HepG2 (cell line): Measurements from ENCODE around the gene EFHC2. TPM values are rescaled to one million over a fixed set of nuclear protein-coding genes. Genes with fewer than 3 reads are reported as not detected.

Experiments
- ATAC-seq: fragments of 200-7000 bp; cut with Tn5 transposase; 3 replicates; pipeline ENCODE4 v1.9.1; 2020; ENCODE audit warnings: mild to moderate bottlenecking, moderate library complexity
- BruUV-seq: library from RNA; stranded (reverse); fragments of 400-500 nt; replicated peaks from 2 replicates; lab custom pipeline; 2021; lab: Mats Ljungman, UMichigan
- CTCF ChIA-PET: fragments of 300-600 bp; formaldehyde crosslinking; extraction: SDS; loops from one replicate; lab custom pipeline; 2021; ENCODE audit warnings: low total read pairs, inconsistent platforms, low intra/inter-chr PET ratio; lab: Yijun Ruan, JAX
- POLR2A ChIA-PET: fragments of 350-600 bp; sonication (Branson Sonifier 250); formaldehyde crosslinking; loops from one replicate; lab custom pipeline; 2020; ENCODE audit warnings: antibody characterized with exemption, inconsistent platforms; lab: Yijun Ruan, JAX
- DNase-seq: peaks from one replicate; pipeline ENCODE4 v3.0.0-alpha.2; 2015; ENCODE audit warnings: low spot score
- FAIRE-seq: peaks from 3 replicates; lab custom pipeline; 2011; peaks lifted over from hg19 to GRCh38; lab: Jason Lieb, UNC
- H2AFZ ChIP-seq: one replicate; pipeline ENCODE4 v1.6.1; 2011; ENCODE audit warnings: low read length, inconsistent platforms
- H3K27ac ChIP-seq: fragments of 300-600 bp; 3 replicates; pipeline ENCODE4 v1.8.0; 2011; ENCODE audit warnings: mixed run types, mild to moderate bottlenecking, mixed read lengths, low read length, inconsistent platforms; ENCODE audit not compliant: insufficient read depth; ENCODE audit errors: extremely low read length
- H3K27me3 ChIP-seq, 2 experiments: fragments of 200-600 bp in 1 of 2; 2 replicates in 1 of 2; 3 replicates in 1 of 2; pipeline versions ENCODE4 v1.6.0 to v1.8.0; 2011; ENCODE audit warnings: low read length in 2 of 2, mild to moderate bottlenecking in 2 of 2, moderate library complexity in 2 of 2, inconsistent platforms in 1 of 2; ENCODE audit not compliant: insufficient read depth in 2 of 2, control insufficient read depth in 1 of 2
- H3K36me3 ChIP-seq, 2 experiments: fragments of 200-600 bp in 1 of 2; replicated peaks in 1 of 2; 2 replicates in 1 of 2; 3 replicates in 1 of 2; pipeline versions ENCODE4 v1.5.1 to v1.8.0; 2011; ENCODE audit warnings: low read length in 2 of 2, inconsistent platforms in 1 of 2; ENCODE audit not compliant: insufficient read depth in 2 of 2, control insufficient read depth in 1 of 2
- H3K4me1 ChIP-seq: 2 replicates; pipeline ENCODE4 v1.5.1; 2012; ENCODE audit warnings: low read length, inconsistent platforms; ENCODE audit not compliant: insufficient read depth
- H3K4me2 ChIP-seq: 2 replicates; pipeline ENCODE4 v1.6.0; 2011; ENCODE audit warnings: low read depth, low read length, inconsistent platforms
- H3K4me3 ChIP-seq, 3 experiments: fragments of 200-600 bp in 1 of 3; sonication (generic), shearing (Covaris generic) in 1 of 3; replicated peaks in 1 of 3; 2 replicates each; pipeline ENCODE4 v1.5.1; 2011 to 2016; ENCODE audit warnings: low read length in 3 of 3, inconsistent platforms in 2 of 3, low read depth in 2 of 3, mild to moderate bottlenecking in 2 of 3, control low read depth in 1 of 3, mixed read lengths in 1 of 3; ENCODE audit not compliant: insufficient read depth in 1 of 3
- H3K79me2 ChIP-seq: one replicate; pipeline ENCODE4 v1.6.1; 2011; ENCODE audit warnings: low read length, inconsistent platforms; ENCODE audit not compliant: insufficient read depth
- H3K9ac ChIP-seq: 2 replicates; pipeline ENCODE4 v1.6.0; 2011; ENCODE audit warnings: mild to moderate bottlenecking, low read depth, low read length, inconsistent platforms; ENCODE audit not compliant: insufficient read depth
- H3K9me3 ChIP-seq: 2 replicates; pipeline ENCODE4 v1.5.1; 2012; ENCODE audit warnings: mild to moderate bottlenecking, low read length
- H4K20me1 ChIP-seq: 2 replicates; pipeline ENCODE4 v1.6.0; 2011; ENCODE audit warnings: inconsistent platforms, mild to moderate bottlenecking, low read length, moderate library complexity; ENCODE audit not compliant: insufficient read depth
- ARID2 ChIP-seq: sonication (generic); formaldehyde crosslinking; IDR thresholded peaks from 2 replicates; pipeline ENCODE4 v1.8.1; 2022; ENCODE audit warnings: mild to moderate bottlenecking, missing genetic modification reagents, borderline replicate concordance
- CREB1 ChIP-seq, 2 experiments: fragments of 450-650 bp in 1 of 2; IDR thresholded peaks; 2 replicates each; pipeline ENCODE4 v1.6.1; 2016 to 2017; ENCODE audit warnings: control low read depth in 1 of 2, mild to moderate bottlenecking in 1 of 2, missing compliant biosample characterization in 1 of 2, missing genetic modification characterization in 1 of 2
- CTCF ChIP-seq: sonication (generic); formaldehyde crosslinking; IDR thresholded peaks from 2 replicates; pipeline ENCODE4 v1.5.0; 2020; ENCODE audit warnings: mild to moderate bottlenecking, missing genetic modification reagents, moderate library complexity
- DDIT3 ChIP-seq: sonication (generic); formaldehyde crosslinking; IDR thresholded peaks from 2 replicates; pipeline ENCODE4 v1.4.0; 2020; ENCODE audit warnings: mild to moderate bottlenecking, missing genetic modification reagents
- PHF8 ChIP-seq: sonication (generic); formaldehyde crosslinking; IDR thresholded peaks from 2 replicates; pipeline ENCODE4 v1.5.0; 2020; ENCODE audit warnings: missing genetic modification reagents
- SIX1 ChIP-seq: sonication (generic); formaldehyde crosslinking; IDR thresholded peaks from 2 replicates; pipeline ENCODE4 v1.4.0; 2020; ENCODE audit warnings: missing genetic modification reagents, borderline replicate concordance
- ZHX1 ChIP-seq: sonication (generic); formaldehyde crosslinking; IDR thresholded peaks from 2 replicates; pipeline ENCODE4 v1.8.1; 2022; ENCODE audit warnings: low read depth, mild to moderate bottlenecking, missing genetic modification reagents
- ZNF710 ChIP-seq: sonication (generic); formaldehyde crosslinking; IDR thresholded peaks from 2 replicates; pipeline ENCODE4 v1.5.0; 2020; ENCODE audit warnings: mild to moderate bottlenecking, missing genetic modification reagents, borderline replicate concordance
- WGBS: methylation state at CpG from one replicate; pipeline ENCODE4 v1.1.6; 2017; ENCODE audit warnings: low lambda C conversion rate; 5-methylcytosine and 5-hydroxymethylcytosine counted together
- in situ Hi-C: cut with HindIII; loops from 2 replicates; pipeline ENCODE4 v1.10.0; 2017; ENCODE audit warnings: low pct_unique_long_range_greater_than_20kb; ENCODE audit not compliant: extremely low pct_ligation_motif_present
- intact Hi-C: fragments of 100-400 bp; cut with micrococcal nuclease; formaldehyde crosslinking; loops from one replicate; pipeline ENCODE4 v1.10.0; 2022; ENCODE audit not compliant: unreplicated experiment
- polyA plus RNA-seq, 8 experiments: library from polyadenylated mRNA; depleted of rRNA in 3 of 8; stranded (reverse) in 7 of 8; unstranded in 1 of 8; fragments of >200 nt; fragmentation: Illumina TruSeq in 4 of 8; extraction: Trizol in 4 of 8; gene quantifications; 2 replicates each; pipeline versions ENCODE4 v1.2.1 to v1.2.3, GENCODE V29; 2011 to 2016; ENCODE audit warnings: low read depth in 4 of 8, missing spikeins in 1 of 8, mixed read lengths in 1 of 8; ENCODE audit not compliant: insufficient read depth in 1 of 8
- total RNA-seq, 5 experiments: library from RNA; depleted of rRNA; stranded (reverse); fragments of >200 nt; fragmentation: Illumina TruSeq; extraction: Trizol; gene quantifications; 2 replicates each; pipeline ENCODE4 v1.2.3, GENCODE V29; 2016; ENCODE audit warnings: low read depth in 1 of 5

Gene EFHC2
- total and polyA plus RNA-seq, 2 of the 13 experiments (the other 11 are each of a cell fraction or from before 2014, with no cell fraction given): not detected

GRCh38 chrX:44352758-44353157 lies 9.3 kb upstream of the EFHC2 start:
- no peaks in the 10 kb centered on the region for H4K20me1 ChIP-seq
- H3K27ac ChIP-seq: no peak overlapping the region
- in situ Hi-C loops: loop anchor here (25.0 kb wide), 1 partner anchor 390 kb away; the partner anchor contains the start of gene NDP
- DNase-seq: no peak
- no peaks in the 10 kb centered on the region for H3K79me2 ChIP-seq
- H3K9me3 ChIP-seq: no peaks in the 10 kb centered on the region
- ChIA-PET POLR2A (no interaction called here), CTCF (no interaction called here)
- no peak for ATAC-seq
- FAIRE-seq: no peak
- no peaks in the 10 kb centered on the region for H3K4me1 ChIP-seq
- intact Hi-C loops: no loop called here
- H3K9ac ChIP-seq: no peak overlapping the region
- BruUV-seq: no TSS peak
- no peaks in the 10 kb centered on the region for H3K27me3 ChIP-seq
- no peak overlapping the region for H3K4me2 ChIP-seq
- TF ChIP-seq ZNF710 (CRISPR knock-in tag) (no peak), SIX1 (CRISPR knock-in tag) (no peak), ARID2 (CRISPR knock-in tag) (no peak), DDIT3 (CRISPR knock-in tag) (no peak), CTCF (CRISPR knock-in tag) (no peak), ZHX1 (CRISPR knock-in tag) (no peak), PHF8 (CRISPR knock-in tag) (no peak), CREB1 (IDR thresholded peaks at IDR 0.05) (no peak), CREB1 (CRISPR knock-in tag; IDR thresholded peaks at IDR 0.05) (no peak)
- no peak overlapping the region for H3K4me3 ChIP-seq
- H3K36me3 ChIP-seq: no peaks in the 10 kb centered on the region
- 0% methylated on average over 2 of the region's 5 CpGs for WGBS
- H2AFZ ChIP-seq: no peak overlapping the region
